K562 (cell line): ENCODE results near the gene CHMP3. TPM values are rescaled to one million over a fixed set of nuclear protein-coding genes. Genes with fewer than 3 reads are reported as not detected.

ENCODE experiments used
- BCOR ChIP-seq: fragments of 450-650 bp; IDR thresholded peaks from 2 replicates; pipeline ENCODE4 v1.6.1; 2016
- CCAR2 ChIP-seq: fragments of 200-400 bp; formaldehyde crosslinking; IDR thresholded peaks from 2 replicates; pipeline ENCODE4 v1.6.1; 2017; ENCODE audit warnings: mild to moderate bottlenecking, low read depth, low read length
- CEBPG ChIP-seq, 3 experiments: fragments of 200-800 bp in 1 of 3; sonication (Bioruptor generic) in 1 of 3; sonication (generic) in 1 of 3; formaldehyde crosslinking in 1 of 3; IDR thresholded peaks in 2 of 3; conservative IDR thresholded peaks in 1 of 3; 2 replicates each; pipeline versions ENCODE4 v1.6.1 to v1.8.0; 2016 to 2022; ENCODE audit warnings: missing compliant biosample characterization in 2 of 3, missing genetic modification characterization in 2 of 3, mild to moderate bottlenecking in 1 of 3, missing genetic modification reagents in 1 of 3
- GTF2B ChIP-seq: IDR thresholded peaks from 2 replicates; pipeline ENCODE4 v1.6.1; 2011; ENCODE audit not compliant: insufficient read length; ENCODE audit errors: extremely low read depth
- HEY1 ChIP-seq: fragments of 250-450 bp; sonication (Bioruptor Pico); IDR thresholded peaks from 2 replicates; pipeline ENCODE4 v1.5.0; 2020; ENCODE audit warnings: mild to moderate bottlenecking, moderate library complexity, borderline replicate concordance
- HNRNPK ChIP-seq: fragments of 200-400 bp; formaldehyde crosslinking; IDR thresholded peaks from one replicate; pipeline ENCODE4 v1.6.1; 2018; ENCODE audit warnings: mild to moderate bottlenecking, low read depth, low read length; ENCODE audit not compliant: poor library complexity, severe bottlenecking
- HOMEZ ChIP-seq: fragments of 250-450 bp; sonication (Bioruptor Pico); IDR thresholded peaks from 2 replicates; pipeline ENCODE4 v1.4.0; 2020; ENCODE audit warnings: mild to moderate bottlenecking, moderate library complexity
- MBD2 ChIP-seq: sonication (generic); IDR thresholded peaks from 2 replicates; pipeline ENCODE4 v1.6.1; 2016; ENCODE audit warnings: low read depth, borderline replicate concordance
- NCOA1 ChIP-seq: fragments of 450-650 bp; IDR thresholded peaks from 2 replicates; pipeline ENCODE4 v1.6.1; 2016; ENCODE audit warnings: low read depth
- NRF1 ChIP-seq, 2 experiments: fragments of 450-650 bp; IDR thresholded peaks in 1 of 2; conservative IDR thresholded peaks in 1 of 2; 2 replicates each; pipeline ENCODE4 v1.6.1; 2014; ENCODE audit warnings: mild to moderate bottlenecking in 2 of 2
- RAD21 ChIP-seq, 2 experiments: fragments of 250-450 bp in 1 of 2; fragments of 450-650 bp in 1 of 2; sonication (Bioruptor Pico) in 1 of 2; formaldehyde crosslinking in 1 of 2; IDR thresholded peaks in 1 of 2; conservative IDR thresholded peaks in 1 of 2; 2 replicates each; pipeline versions ENCODE4 v1.4.0 to v1.8.0; 2020 to 2022; ENCODE audit warnings: mild to moderate bottlenecking in 2 of 2, moderate library complexity in 1 of 2
- RBBP5 ChIP-seq: fragments of 200-600 bp; sonication (generic); IDR thresholded peaks from 2 replicates; pipeline ENCODE4 v1.6.1; 2012; ENCODE audit warnings: borderline replicate concordance, mild to moderate bottlenecking, low read length, control low read depth, inconsistent platforms; ENCODE audit not compliant: insufficient read depth, poor library complexity, severe bottlenecking
- TAF1 ChIP-seq: IDR thresholded peaks from 2 replicates; pipeline ENCODE4 v1.6.1; 2011; ENCODE audit warnings: mild to moderate bottlenecking, low read length, moderate library complexity; ENCODE audit not compliant: insufficient read depth, control insufficient read depth, severe bottlenecking; ENCODE audit errors: extremely low read depth
- TAF7 ChIP-seq: fragments of 450-650 bp; IDR thresholded peaks from 2 replicates; pipeline ENCODE4 v1.6.1; 2016; ENCODE audit warnings: missing genetic modification characterization, missing compliant biosample characterization
- TCF7 ChIP-seq: sonication (generic); IDR thresholded peaks from 2 replicates; pipeline ENCODE4 v1.6.1; 2016; ENCODE audit warnings: antibody characterized with exemption, borderline replicate concordance
- TCF7L2 ChIP-seq: fragments of 150-350 bp; IDR thresholded peaks from 2 replicates; pipeline ENCODE4 v1.6.1; 2016; ENCODE audit warnings: low read depth, mild to moderate bottlenecking, low read length, moderate library complexity
- TRIM24 ChIP-seq, 2 experiments: fragments of 450-650 bp; IDR thresholded peaks; 2 replicates each; pipeline ENCODE4 v1.6.1; 2016
- VEZF1 ChIP-seq: fragments of 200-800 bp; sonication (Bioruptor generic); IDR thresholded peaks from 2 replicates; pipeline ENCODE4 v1.6.1; 2017; ENCODE audit warnings: missing genetic modification characterization, missing compliant biosample characterization
- ZBTB26 ChIP-seq: fragments of 450-650 bp; formaldehyde crosslinking; IDR thresholded peaks from 2 replicates; pipeline ENCODE4 v1.4.0; 2022; ENCODE audit warnings: missing genetic modification characterization
- ZKSCAN1 ChIP-seq: fragments of 150-350 bp; IDR thresholded peaks from 2 replicates; pipeline ENCODE4 v1.6.1; 2016; ENCODE audit warnings: low read depth, low read length
- ZNF12 ChIP-seq: sonication (generic); formaldehyde crosslinking; IDR thresholded peaks from 2 replicates; pipeline ENCODE4 v1.4.0; 2020; ENCODE audit warnings: mild to moderate bottlenecking, missing genetic modification reagents
- ZNF436 ChIP-seq: fragments of 250-450, 450-650 bp; sonication (Bioruptor Pico); formaldehyde crosslinking; IDR thresholded peaks from 2 replicates; pipeline ENCODE4 v1.7.0; 2020; ENCODE audit warnings: mild to moderate bottlenecking
- ZNF699 ChIP-seq: fragments of 250-450 bp; sonication (Bioruptor Pico); IDR thresholded peaks from 2 replicates; pipeline ENCODE4 v1.8.0; 2021; ENCODE audit warnings: mild to moderate bottlenecking, moderate library complexity; ENCODE audit not compliant: insufficient replicate concordance
- polyA plus RNA-seq, 8 experiments: library from polyadenylated mRNA; depleted of rRNA in 4 of 8; stranded (reverse) in 5 of 8; unstranded in 3 of 8; fragments of >200 nt; fragmentation: Nextera tagmentation in 2 of 8; fragmentation: Illumina TruSeq in 1 of 8; extraction: Ambion mirVana in 2 of 8; extraction: Trizol in 1 of 8; gene quantifications; 2 replicates each; pipeline versions ENCODE4 v1.2.1 to v1.2.3, GENCODE V29; 2011 to 2014; ENCODE audit warnings: inconsistent platforms in 1 of 8, missing spikeins in 1 of 8
- total RNA-seq, 7 experiments: library from RNA; depleted of rRNA in 6 of 7; stranded (reverse); fragments of >200 nt in 6 of 7; fragmentation: Illumina TruSeq in 2 of 7; extraction: Trizol in 2 of 7; gene quantifications; 2 replicates each; pipeline versions ENCODE4 v1.2.1 to v1.2.3, GENCODE V29; 2011 to 2021; ENCODE audit warnings: low replicate concordance in 1 of 7

Gene CHMP3
- total and polyA plus RNA-seq, 9 of the 15 experiments (the other 6 are each of a cell fraction or from before 2014, with no cell fraction given), result 20.6 to 52.5 (median 31.7) TPM

- TF ChIP-seq GTF2B (no peak), HOMEZ (CRISPR knock-in tag) (no peak), CEBPG (CRISPR knock-in tag; IDR thresholded peaks at IDR 0.05) (no peak), CEBPG (tag; conservative IDR thresholded peaks at IDR 0.05 in 1 of 2, IDR thresholded peaks at IDR 0.05 in 1 of 2) (0 out of 4 replicates have a peak, but pooled peaks of 1 of the 2 experiments have one; percentile 44), TRIM24 (IDR thresholded peaks at IDR 0.05) (peak; percentile 24 to 52; a peak in 2 of 4 replicates), HEY1 (CRISPR knock-in tag) (no peak), ZKSCAN1 (no peak), VEZF1 (CRISPR knock-in tag) (peak; percentile 95), RAD21 (CRISPR knock-in tag; conservative IDR thresholded peaks at IDR 0.05 in 1 of 2, IDR thresholded peaks at IDR 0.05 in 1 of 2) (no peak), TAF1 (peak; percentile 35), TCF7 (no peak), ZNF699 (CRISPR knock-in tag) (no peak), CCAR2 (no peak), ZNF436 (CRISPR knock-in tag) (no peak), NRF1 (conservative IDR thresholded peaks at IDR 0.05 in 1 of 2, IDR thresholded peaks at IDR 0.05 in 1 of 2) (peak; percentile 97 to 98), TCF7L2 (peak; percentile 86), RBBP5 (peak; percentile 78), ZBTB26 (CRISPR knock-in tag) (no peak), TAF7 (tag) (peak; percentile 75), HNRNPK (no peak), NCOA1 (peak; percentile 24; the same call in 1 of the 2 replicates), MBD2 (peak; percentile 91), BCOR (no peak), ZNF12 (CRISPR knock-in tag) (peak; percentile 46; the same call in 1 of the 2 replicates)
These were observed at the start of gene CHMP3 (continued) for GRCh38 chr2:86562922-86563649.
